ENCODE results near the gene BORCS8. TPM values are rescaled to one million over a fixed set of nuclear protein-coding genes. Genes with fewer than 3 reads are reported as not detected.

BORCS8 gene
- polyA plus RNA-seq, 1 of the 3 experiments (the other 2 are of a cell fraction): 36.4 TPM

GRCh38 chr19:19165396-19165795, 26.6 kb downstream of the BORCS8 start:
- peaks cover 0 to 1% of the 10 kb centered on the region in 2 experiments; a peak in 1 of 4 replicates for H3K4me1 ChIP-seq (ENCODE audit: control insufficient read depth in 1 of 2, insufficient read depth in 2 of 2, low read depth in 1 of 2, low read length in 1 of 2)
- no peaks in the 10 kb centered on the region for H3K79me2 ChIP-seq (ENCODE audit: insufficient read depth)
- 86% methylated on average over 1 of the region's 1 CpG for WGBS (ENCODE audit: low lambda C conversion rate)
- no peak overlapping the region for H3K27ac ChIP-seq (ENCODE audit: low read depth in 2 of 2, low read length in 1 of 2)
- ChIA-PET POLR2A (no interaction called here), CTCF (interaction anchor here (1.0 to 3.7 kb wide), 2 partner anchors 10 to 19 kb away, joined by 3 to 22 read pairs; no protein-coding TSS in a partner anchor)
- TF ChIP-seq TEAD4 (IDR thresholded peaks at IDR 0.05; ENCODE audit: borderline replicate concordance, insufficient read depth) (no peak), MXI1 (IDR thresholded peaks at IDR 0.05; ENCODE audit: low read depth, low read length) (no peak), NRF1 (IDR thresholded peaks at IDR 0.05; ENCODE audit: low read depth, low read length) (no peak), FOXJ3 (CRISPR knock-in tag; IDR thresholded peaks at IDR 0.05) (no peak), NFIC (IDR thresholded peaks at IDR 0.05; ENCODE audit: borderline replicate concordance) (no peak), RCOR1 (IDR thresholded peaks at IDR 0.05; ENCODE audit: low read length) (no peak), EP300 (IDR thresholded peaks at IDR 0.05; ENCODE audit: borderline replicate concordance in 1 of 2, low read depth in 1 of 2, low read length in 1 of 2) (no peak), MAX (IDR thresholded peaks at IDR 0.05; ENCODE audit: low read depth) (no peak), EZH2phosphoT487 (IDR thresholded peaks at IDR 0.05; ENCODE audit: borderline replicate concordance, low read depth) (no peak), JUND (IDR thresholded peaks at IDR 0.05) (no peak), SMC3 (IDR thresholded peaks at IDR 0.05; ENCODE audit: low read depth, low read length) (no peak), SIN3A (IDR thresholded peaks at IDR 0.05; ENCODE audit: borderline replicate concordance, low read depth, low read length) (no peak), RFX5 (IDR thresholded peaks at IDR 0.05; ENCODE audit: low read length) (no peak), ZBTB33 (IDR thresholded peaks at IDR 0.05; ENCODE audit: borderline replicate concordance, low read depth) (no peak), RAD21 (IDR thresholded peaks at IDR 0.05; ENCODE audit: low read length) (no peak), YY1 (IDR thresholded peaks at IDR 0.05; ENCODE audit: low read depth) (no peak)
- DNase-seq: no peak
- no peak overlapping the region for H3K4me2 ChIP-seq
- H3K4me3 ChIP-seq (ENCODE audit: low read depth in 2 of 2, low read length in 1 of 2): no peak overlapping the region
- no peaks in the 10 kb centered on the region for H3K9me3 ChIP-seq
- no peaks in the 10 kb centered on the region for H3K9me2 ChIP-seq
- no peaks in the 10 kb centered on the region for H4K20me1 ChIP-seq (ENCODE audit: insufficient read depth)
- no peaks in the 10 kb centered on the region for H3F3A ChIP-seq (replicated peaks; ENCODE audit: insufficient read depth)
- no peak overlapping the region for H3K9ac ChIP-seq
- H2AFZ ChIP-seq (ENCODE audit: low read depth): no peak overlapping the region
- H3K27me3 ChIP-seq (ENCODE audit: insufficient read depth): no peaks in the 10 kb centered on the region
- no peaks in the 10 kb centered on the region for H3K36me3 ChIP-seq (replicated peaks in 1 of 2; ENCODE audit: control insufficient read depth in 1 of 2, insufficient read depth in 2 of 2, low read length in 1 of 2)

GRCh38 chr19:19162495-19162894, 29.5 kb downstream of the BORCS8 start:
- Histone ChIP-seq H2AFZ (ENCODE audit: low read depth) (no peak overlapping the region), H3K79me2 (ENCODE audit: insufficient read depth) (no peaks in the 10 kb centered on the region), H3K4me1 (ENCODE audit: control insufficient read depth in 1 of 2, insufficient read depth in 2 of 2, low read depth in 1 of 2, low read length in 1 of 2) (no peaks in the 10 kb centered on the region), H3K4me2 (no peak overlapping the region), H3K4me3 (ENCODE audit: low read depth in 2 of 2, low read length in 1 of 2) (no peak overlapping the region), H3K9me3 (no peaks in the 10 kb centered on the region), H3K9ac (no peak overlapping the region), H3K36me3 (replicated peaks in 1 of 2; ENCODE audit: control insufficient read depth in 1 of 2, insufficient read depth in 2 of 2, low read length in 1 of 2) (no peaks in the 10 kb centered on the region), H3K9me2 (no peaks in the 10 kb centered on the region), H3K27me3 (ENCODE audit: insufficient read depth) (no peaks in the 10 kb centered on the region), H3F3A (replicated peaks; ENCODE audit: insufficient read depth) (no peaks in the 10 kb centered on the region), H3K27ac (ENCODE audit: low read depth in 2 of 2, low read length in 1 of 2) (no peak overlapping the region), H4K20me1 (ENCODE audit: insufficient read depth) (no peaks in the 10 kb centered on the region)
- 97% methylated on average over 3 of the region's 7 CpGs for WGBS (ENCODE audit: low lambda C conversion rate)
- DNase-seq: no peak
- CTCF ChIA-PET: interaction anchor here (3.7 to 4.2 kb wide), 2 partner anchors 13 to 16 kb away, joined by 22 to 25 read pairs; no protein-coding TSS in a partner anchor
- POLR2A ChIA-PET: no interaction called here
- TF ChIP-seq FOXJ3 (CRISPR knock-in tag; IDR thresholded peaks at IDR 0.05) (no peak), GABPA (IDR thresholded peaks at IDR 0.05; ENCODE audit: low read depth) (no peak), PBX3 (IDR thresholded peaks at IDR 0.05) (no peak), ZBTB33 (IDR thresholded peaks at IDR 0.05; ENCODE audit: borderline replicate concordance, low read depth) (no peak), EZH2phosphoT487 (IDR thresholded peaks at IDR 0.05; ENCODE audit: borderline replicate concordance, low read depth) (no peak), IRF3 (IDR thresholded peaks at IDR 0.05; ENCODE audit: low read depth, low read length) (no peak), USF1 (IDR thresholded peaks at IDR 0.05; ENCODE audit: borderline replicate concordance, low read depth) (no peak), TAF1 (IDR thresholded peaks at IDR 0.05; ENCODE audit: borderline replicate concordance, low read depth, low read length) (no peak), MAX (IDR thresholded peaks at IDR 0.05; ENCODE audit: low read depth) (no peak)
